GM19324 (cell line): ENCODE measurements around the gene SLC38A5.
"Not testable (repeated sequence)": the region's sequence is repeated elsewhere in the genome, so short reads cannot be mapped to it uniquely, and the experiment has no call there.

ENCODE experiments used
- ATAC-seq: cut with Tn5 transposase; IDR thresholded peaks from one replicate; pipeline ENCODE4 v1.9.1; 2021; ENCODE audit warnings: mild to moderate bottlenecking, moderate library complexity; ENCODE audit not compliant: unreplicated experiment, low FRiP score

Gene SLC38A5

DNA sequence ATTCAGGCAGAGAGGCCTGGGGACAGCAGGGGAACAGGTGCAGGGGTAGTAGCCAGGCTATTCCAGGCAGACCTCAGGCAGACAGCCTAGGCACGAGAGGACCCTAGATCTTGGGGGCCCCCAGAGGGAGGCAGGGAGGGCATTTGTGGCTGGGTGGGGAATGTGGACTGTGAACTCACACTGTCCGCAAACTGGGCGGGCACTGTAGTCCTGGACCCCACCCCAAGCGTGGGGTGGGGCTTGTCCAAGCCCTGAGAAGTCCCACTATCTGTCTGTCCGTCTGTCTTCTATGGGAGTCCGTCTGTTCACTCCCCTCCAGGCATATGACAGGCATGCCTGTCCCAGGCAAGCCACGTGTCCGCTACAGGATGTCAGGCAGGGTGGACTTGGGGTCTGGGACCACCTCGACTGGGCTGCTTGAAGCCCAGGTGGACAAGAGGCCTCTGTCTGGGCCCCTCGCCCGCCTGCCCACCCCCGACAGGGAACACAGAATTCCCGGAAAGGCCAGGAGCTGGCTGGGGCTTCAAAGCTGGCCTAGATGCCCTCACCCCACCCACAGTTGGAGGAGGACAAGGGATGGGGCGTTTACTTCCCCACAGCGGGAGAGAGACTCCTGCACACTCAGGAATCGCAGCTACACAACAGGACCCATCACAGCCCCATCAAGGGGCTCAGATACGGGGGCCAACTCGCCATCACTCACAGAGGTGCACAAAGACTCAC lies at the start of gene SLC38A5:
Gene SLC38A5 (minus strand): TSS at position 151 of the 723 bp plus-strand sequence. CDS start 2,336 bp downstream, outside the sequence.
- no peak for ATAC-seq

DNA sequence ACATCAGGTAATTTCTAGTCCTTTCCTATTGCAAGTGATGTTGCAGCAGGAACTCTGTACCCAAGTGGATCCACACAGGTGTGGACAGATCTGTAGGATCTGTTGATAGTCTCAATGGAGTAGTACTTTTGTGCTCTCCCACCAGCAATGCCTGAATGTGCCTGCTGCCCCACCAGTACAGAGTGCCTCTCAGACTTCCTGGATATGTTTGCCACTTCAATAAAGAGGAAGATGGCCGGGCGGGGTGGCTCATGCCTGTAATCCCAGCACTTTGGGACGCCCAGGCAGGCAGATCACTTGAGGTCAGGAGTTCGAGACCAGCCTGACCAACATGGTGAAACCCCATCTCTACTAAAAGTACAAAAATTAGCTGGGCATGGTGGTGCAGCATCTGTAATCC lies 49.4 kb upstream of the SLC38A5 start:
- not testable (repeated sequence) for ATAC-seq

DNA sequence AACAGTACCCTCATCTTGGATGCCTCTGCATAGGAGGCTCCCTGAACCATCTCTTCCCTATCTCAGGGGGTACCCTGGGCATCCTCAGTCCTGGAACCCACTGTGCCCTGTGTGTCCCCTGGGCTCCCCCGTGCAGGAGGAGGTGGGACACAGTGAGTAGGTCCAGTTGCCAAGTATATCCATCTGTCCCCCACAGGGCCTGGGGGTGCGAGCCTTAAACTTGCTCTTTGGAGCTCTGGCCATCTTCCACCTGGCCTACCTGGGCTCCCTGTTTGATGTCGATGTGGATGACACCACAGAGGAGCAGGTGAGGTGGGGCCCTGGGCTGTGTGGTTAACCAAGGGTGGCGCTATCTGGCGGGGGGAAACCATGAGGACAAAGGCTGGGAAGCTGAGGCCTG lies 46.9 kb upstream of the SLC38A5 start:
- ATAC-seq, result no peak

DNA sequence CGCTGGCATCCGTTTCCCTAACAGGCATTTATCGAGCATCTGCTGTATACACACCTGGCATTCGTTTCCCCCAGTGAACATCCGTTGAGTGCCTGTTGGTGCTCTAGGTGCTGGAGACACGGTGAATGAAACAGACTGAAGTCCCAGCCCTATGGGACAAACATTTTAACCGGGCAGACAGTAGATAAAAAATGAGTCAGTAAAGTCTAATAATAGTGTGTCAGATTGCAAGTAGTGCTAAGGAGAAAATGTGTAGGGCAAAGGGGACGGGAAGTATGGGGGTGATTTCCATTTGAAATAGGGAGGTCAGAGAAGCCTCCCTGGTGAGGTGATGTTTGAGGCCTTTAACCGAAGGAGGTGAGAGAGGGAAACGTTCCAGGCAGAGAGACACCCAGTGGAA lies 46.2 kb upstream of the SLC38A5 start:
- no peak for ATAC-seq

DNA sequence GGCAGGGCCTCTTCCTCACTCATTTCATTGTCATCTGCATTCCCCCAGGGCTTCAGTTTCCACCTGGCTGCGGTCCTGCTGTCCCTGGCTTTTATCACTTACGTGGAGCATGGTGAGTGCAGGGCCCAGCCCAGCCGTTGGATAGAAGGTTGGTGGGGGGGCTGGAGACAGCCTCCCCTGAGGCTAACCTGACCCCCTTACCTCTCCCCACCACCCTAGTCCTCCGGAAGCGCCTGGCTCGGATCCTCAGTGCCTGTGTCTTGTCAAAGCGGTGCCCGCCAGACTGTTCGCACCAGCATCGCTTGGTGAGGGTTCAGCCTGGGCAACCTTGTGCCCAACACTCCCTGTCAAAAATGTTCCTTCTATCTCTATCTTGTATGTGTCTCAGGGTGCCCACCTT lies 45.8 kb upstream of the SLC38A5 start:
- no peak for ATAC-seq

DNA sequence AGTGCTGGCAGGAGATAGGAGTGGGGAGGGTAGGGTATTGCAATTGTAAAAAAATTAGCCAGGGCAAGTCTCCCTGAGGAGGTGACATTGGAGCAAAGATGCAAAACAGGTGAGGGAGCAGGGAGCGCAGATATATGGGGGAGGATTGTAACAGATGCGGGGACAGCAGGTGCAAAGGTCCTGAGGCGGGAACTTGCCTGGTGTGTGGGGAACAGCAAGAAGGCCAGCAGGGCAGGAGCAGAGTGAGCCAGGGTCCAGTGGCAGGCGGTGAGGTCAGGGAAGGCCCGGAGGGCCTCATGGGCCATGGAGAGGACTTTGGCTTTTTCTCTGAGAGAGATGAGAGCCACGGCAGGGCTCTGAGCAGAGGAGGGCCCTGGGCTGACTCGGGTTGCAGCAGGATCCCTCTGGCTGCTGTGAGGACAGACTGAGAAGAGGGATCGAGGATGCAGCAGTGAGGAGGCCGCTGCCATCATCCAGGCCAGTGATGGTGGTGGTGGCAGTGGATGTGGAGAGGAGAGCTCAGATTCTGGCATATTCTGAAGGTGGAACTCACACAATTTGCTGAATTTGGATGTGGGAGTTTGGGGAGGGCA lies 44.9 kb upstream of the SLC38A5 start:
- no peak for ATAC-seq

DNA sequence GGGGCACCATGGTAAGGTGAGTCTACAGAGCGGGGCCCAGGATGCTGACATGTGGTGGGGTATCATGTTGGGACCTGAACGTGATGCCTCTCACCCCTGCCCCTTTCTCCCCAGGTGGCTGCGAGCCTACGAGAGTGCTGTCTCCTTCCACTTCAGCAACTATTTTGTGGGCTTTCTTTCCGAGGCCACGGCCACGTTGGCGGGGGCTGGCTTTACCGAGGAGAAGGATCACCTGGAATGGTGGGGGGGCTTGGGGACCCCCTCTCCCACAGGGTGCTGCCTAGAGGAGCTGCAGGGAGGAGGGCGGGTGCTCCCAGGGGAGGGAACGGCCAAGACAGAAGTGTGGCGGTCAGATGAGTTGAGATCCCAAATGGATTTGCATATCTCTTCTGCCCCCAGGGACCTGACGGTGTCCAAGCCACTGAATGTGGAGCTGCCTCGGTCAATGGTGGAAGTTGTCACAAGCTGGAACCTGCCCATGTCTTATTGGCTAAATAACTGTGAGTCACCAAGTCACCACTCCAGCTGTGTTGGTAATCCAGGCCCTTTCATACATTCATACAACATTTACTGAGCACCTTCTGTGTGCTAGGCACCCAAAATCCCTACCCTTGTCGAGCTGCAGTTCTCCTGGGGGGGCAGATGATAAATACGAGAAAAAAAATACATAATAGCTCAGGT lies 44.2 kb upstream of the SLC38A5 start:
- no peak for ATAC-seq

DNA sequence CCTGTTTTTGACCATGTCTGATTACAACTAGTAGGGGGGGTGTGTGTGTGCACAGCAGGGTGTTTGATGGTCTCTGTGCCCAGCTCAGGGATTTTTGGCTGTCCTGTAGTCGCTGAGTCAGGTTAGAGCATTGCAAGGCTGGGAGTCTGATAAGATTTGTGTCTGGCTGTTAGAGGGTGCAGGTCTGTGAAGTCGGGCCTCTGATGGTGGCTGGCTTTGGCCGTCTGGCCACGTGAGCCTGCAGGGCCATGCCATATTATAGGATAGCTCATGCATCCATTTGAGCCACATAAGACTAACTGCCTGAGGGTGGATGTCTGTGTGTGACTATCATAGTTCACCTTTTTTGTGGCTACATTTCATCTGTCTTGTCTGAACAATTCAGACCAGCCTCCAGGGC lies 43.6 kb upstream of the SLC38A5 start:
- no peak for ATAC-seq

DNA sequence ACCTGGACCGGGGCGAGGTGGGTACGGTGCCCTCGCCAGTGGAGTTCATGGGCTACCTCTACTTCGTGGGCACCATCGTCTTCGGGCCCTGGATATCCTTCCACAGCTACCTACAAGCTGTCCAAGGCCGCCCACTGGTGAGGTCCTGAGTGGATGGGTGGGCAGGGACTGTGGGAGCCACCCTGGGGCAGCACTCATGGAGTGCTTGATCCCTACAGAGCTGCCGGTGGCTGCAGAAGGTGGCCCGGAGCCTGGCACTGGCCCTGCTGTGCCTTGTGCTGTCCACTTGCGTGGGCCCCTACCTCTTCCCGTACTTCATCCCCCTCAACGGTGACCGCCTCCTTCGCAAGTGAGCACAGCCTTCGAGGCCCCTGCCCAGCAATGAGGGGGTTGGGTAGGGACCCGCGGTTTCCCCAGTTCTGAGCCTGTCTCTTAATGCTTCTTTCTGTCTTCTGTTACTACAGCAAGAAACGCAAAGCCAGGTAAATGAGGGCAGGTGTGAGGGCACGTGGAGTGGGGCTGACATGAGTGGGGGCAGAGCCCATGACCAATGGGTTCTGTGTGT lies 42.4 kb upstream of the SLC38A5 start:
- no peak for ATAC-seq

DNA sequence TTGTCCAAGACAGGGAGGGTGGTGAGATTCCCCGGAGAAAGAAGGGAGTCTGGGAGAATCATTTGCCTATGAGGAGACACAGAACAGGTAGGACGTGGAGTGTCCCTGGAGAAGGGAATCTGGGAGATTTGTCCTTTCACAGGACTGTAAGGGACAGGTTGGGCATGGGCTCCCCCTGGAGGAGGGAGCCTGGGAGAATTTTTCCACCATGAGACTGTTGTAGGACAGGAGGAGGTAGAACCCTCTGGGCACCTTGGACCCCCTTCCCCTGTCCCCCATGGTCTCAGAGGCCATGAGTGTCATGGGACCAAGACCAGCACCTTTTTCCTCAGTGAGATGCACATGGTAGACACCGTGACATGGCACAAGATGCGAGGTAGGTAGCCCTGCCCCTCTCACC lies 41.5 kb upstream of the SLC38A5 start:
- ATAC-seq, result no peak

DNA sequence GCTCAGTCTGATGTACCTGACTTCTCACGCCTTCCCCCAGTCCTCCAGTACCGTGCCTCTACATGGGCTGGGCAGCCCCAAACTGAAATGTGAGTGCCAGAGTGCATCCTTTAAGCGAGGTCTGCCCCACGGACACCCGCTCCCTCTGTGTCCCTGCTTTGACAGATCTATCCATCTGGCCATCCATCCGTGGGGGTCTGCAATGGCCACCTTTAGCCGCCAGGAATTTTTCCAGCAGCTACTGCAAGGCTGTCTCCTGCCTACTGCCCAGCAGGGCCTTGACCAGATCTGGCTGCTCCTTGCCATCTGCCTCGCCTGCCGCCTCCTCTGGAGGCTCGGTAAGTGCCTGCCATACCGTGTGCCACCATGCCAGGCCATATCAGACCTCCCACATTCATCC lies 39.6 kb upstream of the SLC38A5 start:
- no peak for ATAC-seq

DNA sequence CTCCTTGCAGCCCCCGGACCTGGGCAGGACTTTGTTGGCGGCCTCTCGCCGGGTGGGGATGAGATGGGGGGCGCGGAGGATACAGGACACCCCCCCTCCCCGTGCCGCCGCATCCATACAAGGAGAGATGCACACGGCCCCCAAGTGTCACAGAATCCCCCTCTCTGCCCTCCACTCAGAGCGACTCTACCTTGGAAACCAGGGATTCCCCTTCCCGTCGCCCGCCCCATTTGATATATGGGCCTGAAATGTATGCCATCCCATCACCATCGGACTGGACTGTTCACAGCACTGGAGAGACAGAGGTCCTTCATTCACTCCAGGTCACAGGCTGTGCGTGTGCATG lies 39.2 kb upstream of the SLC38A5 start:
- ATAC-seq, result no peak

DNA sequence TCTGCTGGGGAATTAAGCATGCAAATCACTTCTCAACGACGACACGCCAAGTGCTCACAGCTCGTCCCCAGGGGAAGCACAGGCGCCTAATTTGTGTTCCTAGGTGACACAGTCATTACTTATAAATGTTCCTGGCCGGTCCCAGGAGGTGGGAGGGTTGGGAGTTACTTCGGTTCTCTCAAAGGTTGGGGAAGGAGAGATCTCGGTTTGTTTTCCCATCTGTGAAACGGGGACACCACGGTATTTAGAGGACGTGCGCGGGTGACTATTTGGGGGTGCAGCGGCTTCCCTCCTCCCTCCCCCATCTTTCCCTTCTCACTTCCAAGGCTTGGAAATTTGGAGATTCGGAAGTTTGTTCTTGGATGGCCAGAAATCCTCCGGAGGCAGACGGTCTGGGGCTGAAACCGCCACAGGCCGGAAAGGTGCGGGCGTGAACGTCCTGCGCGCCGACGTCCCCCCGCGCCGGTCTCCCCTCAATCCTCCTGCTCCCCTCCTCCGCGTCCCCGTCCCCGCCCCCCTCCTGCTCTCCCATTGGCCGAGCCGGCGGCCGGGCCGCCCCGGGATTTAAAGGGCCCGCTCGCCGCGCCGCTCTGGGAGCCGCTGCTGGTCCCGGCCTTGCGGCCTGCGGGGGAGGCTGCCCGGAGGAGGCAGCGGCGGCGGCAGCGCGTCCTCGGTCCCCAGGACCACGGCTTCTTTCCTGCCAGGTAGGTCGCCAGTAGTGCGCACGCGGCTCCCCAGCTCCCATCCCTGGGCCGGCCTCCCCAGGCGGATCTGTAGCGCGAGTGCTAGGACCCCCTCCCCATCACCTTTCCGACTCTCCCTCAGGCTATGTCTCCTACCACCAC lies 38.6 kb upstream of the SLC38A5 start, which contains the start of gene PORCN:
Gene PORCN (plus strand): TSS at position 593 of the 845 bp plus-strand sequence. CDS start 829 bp downstream, outside the sequence.
- ATAC-seq, result peak; percentile 66

DNA sequence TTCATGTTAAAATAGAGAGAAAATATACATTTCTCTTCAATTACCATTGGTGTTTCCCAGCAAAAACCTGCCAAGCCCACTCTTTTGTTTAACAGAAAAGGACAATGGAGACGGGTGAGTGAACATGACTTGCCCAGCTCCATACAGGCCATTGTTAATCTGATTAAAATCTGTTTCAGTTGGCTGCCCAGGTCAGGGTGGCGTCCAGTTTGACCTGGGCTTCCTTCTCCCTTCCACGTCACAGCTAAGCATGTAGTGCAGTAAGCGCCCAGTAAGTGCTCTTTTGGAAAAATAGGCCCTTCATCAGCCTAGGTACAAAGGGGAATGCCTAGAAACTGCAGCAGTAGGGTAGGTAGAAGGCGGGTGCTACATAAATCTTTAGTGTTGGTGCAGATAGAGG lies 37.2 kb upstream of the SLC38A5 start:
- ATAC-seq, result no peak

DNA sequence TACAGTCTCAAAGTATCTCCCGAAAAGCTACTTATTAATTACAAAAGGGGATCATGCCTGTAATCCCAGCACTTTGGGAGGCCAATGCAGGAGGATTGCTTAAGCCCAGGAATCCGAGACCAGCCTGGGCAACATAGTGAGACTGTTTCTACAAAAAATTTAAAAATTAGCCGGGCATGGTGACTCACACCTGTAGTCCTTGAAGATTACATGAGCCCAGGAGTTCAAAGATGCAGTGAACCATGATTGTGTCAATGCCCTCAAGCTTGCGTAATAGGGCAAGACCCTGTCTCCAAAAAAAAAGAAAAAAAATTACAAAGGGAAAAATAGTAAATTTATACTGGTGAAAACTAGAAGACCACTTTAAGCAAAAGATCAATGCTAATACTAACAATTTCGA lies 35.4 kb upstream of the SLC38A5 start:
- ATAC-seq, result no peak

DNA sequence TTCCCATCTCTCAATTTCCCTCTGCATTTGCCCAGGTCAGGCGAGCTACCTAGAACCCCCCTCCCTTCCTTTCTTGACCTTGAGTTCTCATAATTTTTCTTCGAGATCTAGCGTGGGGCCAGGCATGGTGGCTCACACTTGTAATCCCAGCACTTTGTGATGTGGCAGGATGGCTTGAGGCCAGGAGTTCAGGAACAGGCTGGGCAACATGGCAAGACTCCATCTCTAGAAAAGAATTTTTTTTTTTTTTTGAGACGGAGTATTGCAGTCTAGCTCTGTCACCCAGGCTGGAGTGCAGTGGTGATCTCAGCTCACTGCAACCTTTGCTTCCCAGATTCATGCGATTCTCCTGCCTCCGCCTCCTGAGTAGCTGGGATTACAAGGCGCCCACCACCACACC lies 34.2 kb upstream of the SLC38A5 start:
- no peak for ATAC-seq

DNA sequence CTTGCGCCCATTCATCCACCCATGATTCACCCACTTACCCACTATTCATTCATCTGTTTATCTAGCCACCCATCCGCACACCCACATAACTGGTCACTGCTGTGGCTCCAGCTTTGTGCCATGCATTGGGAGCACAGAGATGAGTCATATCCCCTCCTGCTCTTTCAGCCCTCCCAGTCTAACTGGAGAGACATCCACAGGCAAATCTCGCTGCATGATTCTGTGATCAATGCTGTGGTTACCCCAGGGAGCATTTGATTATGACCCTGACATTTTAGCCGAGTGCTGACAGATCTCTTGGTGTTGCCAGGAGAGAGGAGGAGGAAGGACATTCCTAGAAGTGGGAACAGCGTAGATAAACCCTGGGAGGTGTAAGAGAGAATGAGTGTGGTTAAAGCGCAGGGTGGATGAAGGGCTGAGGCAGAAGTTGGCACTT lies 28.3 kb upstream of the SLC38A5 start:
- ATAC-seq, result no peak

DNA sequence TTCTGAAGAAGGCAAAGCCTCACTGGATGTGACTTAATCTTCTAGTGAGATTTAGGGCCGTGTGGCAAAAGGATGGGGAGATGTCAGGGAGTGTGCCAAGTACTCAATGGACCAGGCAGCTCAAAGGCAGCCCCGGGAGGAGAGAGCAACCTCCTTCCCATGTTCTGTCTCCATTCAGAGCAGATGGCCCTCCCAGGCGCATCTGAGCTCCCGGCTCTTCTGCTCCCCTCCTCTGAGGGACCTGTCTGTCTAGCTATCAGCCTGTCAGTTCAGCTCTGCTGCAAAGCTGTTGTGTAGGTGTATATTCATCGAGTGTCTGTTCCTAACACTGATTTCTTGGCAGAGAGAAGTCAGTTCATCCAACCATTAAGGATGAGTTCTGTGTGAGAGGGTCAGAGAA lies 27.8 kb upstream of the SLC38A5 start:
- no peak for ATAC-seq

DNA sequence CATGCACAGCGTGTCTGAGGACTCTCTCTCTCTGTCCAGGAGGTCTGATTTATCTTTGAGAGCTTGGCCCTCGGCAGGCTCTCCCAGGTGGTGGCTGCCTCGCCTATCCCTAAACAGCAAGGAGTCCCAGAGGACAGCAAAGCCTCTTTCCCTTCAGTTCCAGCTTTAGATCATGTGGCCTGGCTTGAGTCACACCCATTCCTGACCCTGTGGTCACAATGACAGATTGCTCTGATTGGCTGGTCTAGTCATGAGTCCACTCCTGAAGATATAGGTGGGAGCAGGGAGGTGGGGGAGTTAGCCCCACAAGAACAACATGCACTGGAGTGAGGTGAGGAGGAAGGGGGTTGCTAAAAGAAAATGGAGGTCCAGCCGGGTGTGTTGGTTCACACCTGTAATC lies 26.6 kb upstream of the SLC38A5 start:
- ATAC-seq, result no peak

DNA sequence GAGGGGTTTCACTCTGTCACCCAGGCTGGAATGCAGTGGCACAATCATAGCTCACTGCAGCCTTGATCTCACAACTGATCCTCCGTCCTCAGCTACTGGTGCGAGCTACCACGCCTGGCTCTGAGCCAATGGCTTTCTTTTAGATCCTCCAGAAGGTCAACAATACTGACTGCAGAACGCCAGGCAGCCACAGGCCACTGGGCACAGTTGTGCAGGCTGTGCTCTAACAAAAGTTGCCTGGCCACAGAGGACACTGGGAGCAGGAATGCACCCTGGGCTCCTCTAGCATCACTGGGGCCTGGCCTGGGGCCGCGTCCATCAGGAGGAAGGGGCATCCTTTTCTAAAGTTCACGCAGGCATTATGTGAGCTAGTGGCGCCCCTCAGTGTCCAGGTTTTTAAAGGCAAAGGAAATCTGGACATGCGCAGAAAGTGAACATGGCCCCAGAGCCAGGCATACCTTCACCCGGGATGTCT lies 23.9 kb upstream of the SLC38A5 start:
- ATAC-seq, result no peak
